Astrocyte (in vitro differentiated cells and primary cell): ENCODE data around the gene HACL1.

Experiments used
- EZH2 ChIP-seq: IDR thresholded peaks from 2 replicates; pipeline ENCODE4 v1.6.1; 2012; ENCODE audit warnings: mild to moderate bottlenecking, low read length, inconsistent platforms; ENCODE audit not compliant: insufficient read depth
- TF ChIP-seq, protein P1 (sequence below): IDR thresholded peaks from 2 replicates; pipeline ENCODE4 v1.5.1; 2011; ENCODE audit warnings: low read depth, mild to moderate bottlenecking, inconsistent platforms, low read length, moderate library complexity; ENCODE audit not compliant: insufficient read depth

DNA sequence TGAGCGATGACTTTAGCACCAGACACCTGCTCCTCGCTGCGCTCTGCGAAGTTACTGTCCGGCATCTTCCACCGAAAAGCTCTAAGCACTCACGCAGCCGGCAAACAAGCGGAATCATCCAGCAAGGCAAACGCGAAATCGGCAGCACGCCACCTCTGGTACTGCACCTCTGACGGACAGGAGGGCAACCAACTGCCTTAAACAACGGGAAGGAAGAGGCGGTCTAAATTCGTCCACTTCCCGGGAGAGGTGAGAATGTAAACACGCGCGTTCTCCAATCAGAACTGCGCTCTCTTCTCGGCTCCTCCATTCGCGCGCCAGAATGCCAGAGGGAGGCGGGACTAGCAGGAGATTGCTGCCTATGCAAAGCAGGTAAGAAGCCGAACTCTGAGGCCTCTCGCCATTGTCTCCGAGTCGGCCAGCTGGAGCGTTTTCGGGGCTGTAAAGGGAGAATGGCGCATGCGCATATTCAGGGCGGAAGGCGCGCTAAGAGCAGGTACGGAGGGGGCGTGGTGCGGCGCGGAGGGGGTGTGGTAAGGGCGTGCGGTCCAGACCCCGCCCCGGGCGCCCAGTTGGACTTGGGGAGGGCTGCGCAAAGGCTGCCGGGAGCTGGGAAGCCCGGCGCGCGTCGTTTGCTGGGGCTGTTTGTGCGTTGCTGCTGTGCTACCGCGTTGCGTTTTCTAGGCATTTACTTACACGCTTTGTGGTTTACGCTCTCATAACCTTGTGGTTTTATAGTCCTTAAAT lies at the start of gene HACL1, which contains the start of gene BTD:
- TF ChIP-seq, protein P1, sequence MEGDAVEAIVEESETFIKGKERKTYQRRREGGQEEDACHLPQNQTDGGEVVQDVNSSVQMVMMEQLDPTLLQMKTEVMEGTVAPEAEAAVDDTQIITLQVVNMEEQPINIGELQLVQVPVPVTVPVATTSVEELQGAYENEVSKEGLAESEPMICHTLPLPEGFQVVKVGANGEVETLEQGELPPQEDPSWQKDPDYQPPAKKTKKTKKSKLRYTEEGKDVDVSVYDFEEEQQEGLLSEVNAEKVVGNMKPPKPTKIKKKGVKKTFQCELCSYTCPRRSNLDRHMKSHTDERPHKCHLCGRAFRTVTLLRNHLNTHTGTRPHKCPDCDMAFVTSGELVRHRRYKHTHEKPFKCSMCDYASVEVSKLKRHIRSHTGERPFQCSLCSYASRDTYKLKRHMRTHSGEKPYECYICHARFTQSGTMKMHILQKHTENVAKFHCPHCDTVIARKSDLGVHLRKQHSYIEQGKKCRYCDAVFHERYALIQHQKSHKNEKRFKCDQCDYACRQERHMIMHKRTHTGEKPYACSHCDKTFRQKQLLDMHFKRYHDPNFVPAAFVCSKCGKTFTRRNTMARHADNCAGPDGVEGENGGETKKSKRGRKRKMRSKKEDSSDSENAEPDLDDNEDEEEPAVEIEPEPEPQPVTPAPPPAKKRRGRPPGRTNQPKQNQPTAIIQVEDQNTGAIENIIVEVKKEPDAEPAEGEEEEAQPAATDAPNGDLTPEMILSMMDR = no peak
- no peak for TF ChIP-seq EZH2
